HG03575 (cell line): ENCODE results near the gene FADS6.

Source experiments
- ATAC-seq: cut with Tn5 transposase; IDR thresholded peaks from one replicate; pipeline ENCODE4 v1.9.1; 2021; ENCODE audit not compliant: unreplicated experiment, insufficient number of reproducible peaks, low FRiP score; ENCODE audit errors: extremely low read depth

Gene FADS6

GRCh38 chr17:74859459-74860228 lies 33.8 kb downstream of the FADS6 start, which contains the start of gene GRIN2C:
GRIN2C (minus strand) TSS chr17:74859885; CDS start chr17:74855092, 4,793 bp downstream.
- no peak for ATAC-seq

- ATAC-seq, result no peak
Observed at GRCh38 chr17:74858672-74859458, 34.6 kb downstream of the FADS6 start.

- no peak for ATAC-seq
Observed at GRCh38 chr17:74857191-74857590, 36.2 kb downstream of the FADS6 start.

GRCh38 chr17:74856112-74856511 lies 37.3 kb downstream of the FADS6 start:
- no peak for ATAC-seq

- no peak for ATAC-seq
Observed at GRCh38 chr17:74855323-74855722, 38.1 kb downstream of the FADS6 start.

- no peak for ATAC-seq
Observed at GRCh38 chr17:74854792-74855191, 38.6 kb downstream of the FADS6 start.

- no peak for ATAC-seq
Observed at GRCh38 chr17:74853669-74854068, 39.8 kb downstream of the FADS6 start.

GRCh38 chr17:74853048-74853397 lies 40.4 kb downstream of the FADS6 start:
- ATAC-seq, result no peak

- no peak for ATAC-seq
Observed at GRCh38 chr17:74852237-74853047, 41.0 kb downstream of the FADS6 start.

GRCh38 chr17:74851612-74852236 lies 41.7 kb downstream of the FADS6 start:
- no peak for ATAC-seq

- no peak for ATAC-seq
Observed at GRCh38 chr17:74850914-74851313, 42.5 kb downstream of the FADS6 start.

GRCh38 chr17:74850310-74850709 lies 43.1 kb downstream of the FADS6 start:
- no peak for ATAC-seq

GRCh38 chr17:74848656-74849399 lies 44.6 kb downstream of the FADS6 start:
- no peak for ATAC-seq

GRCh38 chr17:74846621-74847020 lies 46.8 kb downstream of the FADS6 start:
- no peak for ATAC-seq

GRCh38 chr17:74843352-74843627 lies 50.1 kb downstream of the FADS6 start:
- no peak for ATAC-seq

GRCh38 chr17:74842599-74843351 lies 50.7 kb downstream of the FADS6 start:
- ATAC-seq, result no peak

- no peak for ATAC-seq
Observed at GRCh38 chr17:74842146-74842598, 51.3 kb downstream of the FADS6 start.
